ENCODE results near the gene TSNAX. TPM values are rescaled to one million over a fixed set of nuclear protein-coding genes. Genes with fewer than 3 reads are reported as not detected.
"Not testable (repeated sequence)": the region's sequence is repeated elsewhere in the genome, so short reads cannot be mapped to it uniquely, and the experiment has no call there.

Gene TSNAX
- total and polyA plus RNA-seq, 5 donors, result 16.6 to 39.9 (median 33.6) TPM

DNA sequence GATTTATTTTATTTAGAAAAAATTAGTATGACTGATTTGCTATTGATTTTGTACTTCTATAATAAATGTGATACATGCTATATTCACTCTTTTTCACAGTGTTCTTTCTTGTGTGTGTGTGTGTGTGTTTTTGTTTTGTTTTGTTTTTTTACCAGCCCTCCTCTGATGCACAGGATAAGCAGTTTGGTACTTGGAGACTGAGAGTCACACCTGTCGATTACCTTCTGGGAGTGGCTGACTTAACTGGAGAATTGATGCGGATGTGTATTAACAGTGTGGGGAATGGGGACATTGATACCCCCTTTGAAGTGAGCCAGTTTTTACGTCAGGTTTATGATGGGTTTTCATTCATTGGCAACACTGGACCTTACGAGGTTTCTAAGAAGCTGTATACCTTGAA lies 35.9 kb downstream of the TSNAX start:
- Histone ChIP-seq H3K27me3 (ENCODE audit: control insufficient read depth, insufficient read depth) (no peaks in the 10 kb centered on the region), H3K27ac (ENCODE audit: low read length) (no peak overlapping the region), H3K4me1 (ENCODE audit: control insufficient read depth, insufficient read depth, low read length) (no peaks in the 10 kb centered on the region), H3K9me3 (ENCODE audit: control insufficient read depth, low read length) (no peaks in the 10 kb centered on the region), H3K4me3 (ENCODE audit: low read length) (no peak overlapping the region)
- WGBS, result 95% methylated on average over 4 of the region's 4 CpGs
- intact Hi-C loops (cut with DNase I), result no loop called here
- DNase-seq (no peak), ATAC-seq (no peak)

DNA sequence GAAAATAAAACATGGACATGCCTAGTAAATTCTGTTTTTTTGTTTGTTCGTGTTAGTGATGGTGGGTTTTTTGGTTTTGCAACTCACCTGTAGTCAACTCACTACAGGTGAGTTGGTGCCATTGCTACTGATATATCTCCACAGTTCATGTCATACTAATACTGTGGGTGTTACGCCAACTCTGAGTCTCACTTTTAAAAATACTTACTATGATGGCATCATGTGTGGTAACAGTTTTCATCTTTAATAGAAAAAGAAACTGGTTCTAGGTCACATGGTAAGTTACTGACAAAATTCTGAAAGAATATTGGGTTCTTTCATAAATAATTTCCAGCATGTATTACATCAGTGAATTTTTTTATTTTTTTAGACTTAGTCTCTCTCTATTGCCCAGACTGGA lies 38.0 kb downstream of the TSNAX start:
- DNase-seq (no peak), ATAC-seq (no peak)
- 98% methylated on average over 2 of the region's 2 CpGs for WGBS
- no peak overlapping the region for H3K27ac ChIP-seq (ENCODE audit: low read length)
- H3K4me3 ChIP-seq (ENCODE audit: low read length), result no peak overlapping the region
- no peaks in the 10 kb centered on the region for H3K27me3 ChIP-seq (ENCODE audit: control insufficient read depth, insufficient read depth)
- intact Hi-C loops (cut with DNase I), result no loop called here
- no peaks in the 10 kb centered on the region for H3K9me3 ChIP-seq (ENCODE audit: control insufficient read depth, low read length)
- no peaks in the 10 kb centered on the region for H3K4me1 ChIP-seq (ENCODE audit: control insufficient read depth, insufficient read depth, low read length)

GRCh38 chr1:231570262-231570661 lies 41.8 kb downstream of the TSNAX start:
- H3K27me3 ChIP-seq (ENCODE audit: control insufficient read depth, insufficient read depth); ATAC-seq; H3K4me3 ChIP-seq (ENCODE audit: low read length); H3K4me1 ChIP-seq (ENCODE audit: control insufficient read depth, insufficient read depth, low read length); H3K9me3 ChIP-seq (ENCODE audit: control insufficient read depth, low read length); H3K27ac ChIP-seq (ENCODE audit: low read length); intact Hi-C loops (cut with DNase I); DNase-seq: not testable (repeated sequence)
- 97% methylated on average over 3 of the region's 3 CpGs for WGBS

DNA sequence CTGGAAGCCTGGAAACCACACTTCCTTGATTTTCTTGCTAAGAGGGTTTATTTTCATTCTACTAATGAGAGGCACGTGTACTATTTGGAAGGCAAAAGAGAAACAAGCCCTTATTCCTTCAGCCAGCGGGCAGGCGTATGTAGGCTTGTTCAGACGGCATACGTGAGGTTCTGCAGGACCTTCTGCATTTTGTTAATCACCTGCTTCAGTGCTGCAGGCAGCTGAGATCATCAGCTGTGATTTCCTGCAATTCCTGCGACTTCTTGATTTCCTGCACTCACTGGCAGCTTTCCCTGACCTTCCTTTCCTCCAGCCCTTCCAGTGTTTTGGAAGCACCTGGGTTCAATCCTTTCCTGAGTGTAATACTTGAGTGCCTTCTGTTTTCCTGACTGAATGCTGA lies 43.4 kb downstream of the TSNAX start:
- intact Hi-C loops (cut with DNase I), result no loop called here
- H3K4me1 ChIP-seq (ENCODE audit: control insufficient read depth, insufficient read depth, low read length), result no peaks in the 10 kb centered on the region
- H3K27ac ChIP-seq (ENCODE audit: low read length), result no peak overlapping the region
- no peak for DNase-seq
- H3K27me3 ChIP-seq (ENCODE audit: control insufficient read depth, insufficient read depth), result no peaks in the 10 kb centered on the region
- 61% methylated on average over 6 of the region's 6 CpGs for WGBS
- H3K9me3 ChIP-seq (ENCODE audit: control insufficient read depth, low read length), result no peaks in the 10 kb centered on the region
- no peak for ATAC-seq
- no peak overlapping the region for H3K4me3 ChIP-seq (ENCODE audit: low read length)

GRCh38 chr1:231575472-231575871 lies 47.0 kb downstream of the TSNAX start:
- intact Hi-C loops (cut with DNase I), result no loop called here
- no peaks in the 10 kb centered on the region for H3K4me1 ChIP-seq (ENCODE audit: control insufficient read depth, insufficient read depth, low read length)
- H3K4me3 ChIP-seq (ENCODE audit: low read length), result no peak overlapping the region
- WGBS, result 59% methylated on average over 2 of the region's 2 CpGs
- ATAC-seq, result no peak
- no peaks in the 10 kb centered on the region for H3K9me3 ChIP-seq (ENCODE audit: control insufficient read depth, low read length)
- H3K27ac ChIP-seq (ENCODE audit: low read length), result no peak overlapping the region
- no peaks in the 10 kb centered on the region for H3K27me3 ChIP-seq (ENCODE audit: control insufficient read depth, insufficient read depth)
- DNase-seq, result no peak

DNA sequence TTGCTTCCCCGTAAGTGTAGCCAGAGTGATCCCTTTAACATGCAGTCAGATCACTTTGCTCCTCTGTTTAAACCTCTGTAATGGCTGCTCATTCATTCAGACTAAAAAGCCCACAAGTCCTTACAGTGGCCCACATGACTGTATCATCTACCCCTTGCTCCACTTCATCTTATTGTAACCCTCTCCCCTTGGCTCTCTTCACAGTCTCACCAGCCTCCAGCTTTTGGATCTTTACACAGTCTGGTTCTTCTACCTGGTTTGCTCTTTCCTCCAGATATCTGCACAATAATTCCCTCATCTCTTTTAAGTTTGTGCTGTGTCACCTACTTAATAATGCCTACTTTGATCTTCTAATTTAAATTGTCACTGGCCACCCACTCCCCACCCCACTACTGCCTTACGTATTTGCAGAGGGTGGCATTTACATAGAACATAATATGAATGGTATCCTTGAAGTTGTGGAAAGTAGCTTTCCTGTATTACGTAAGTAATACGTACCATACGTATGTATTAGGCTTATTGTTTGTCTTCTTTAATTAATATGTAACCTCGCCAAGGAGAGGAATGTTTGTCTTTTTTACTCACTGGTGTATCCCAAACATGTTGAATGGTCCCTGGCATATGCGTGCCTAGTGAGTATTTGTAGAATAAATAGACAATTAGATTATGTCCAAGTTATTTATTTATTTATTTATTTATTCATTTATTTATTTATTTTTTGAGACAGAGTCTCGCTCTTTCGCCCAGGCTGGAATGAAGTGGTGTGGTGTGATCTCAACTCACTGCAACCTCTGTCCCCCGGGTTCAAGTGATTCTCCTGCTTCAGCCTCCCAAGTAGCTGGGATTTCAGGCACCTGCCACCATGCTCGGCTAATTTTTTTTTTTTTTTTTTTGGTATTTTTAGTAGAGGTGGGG lies 48.6 kb downstream of the TSNAX start:
- no peaks in the 10 kb centered on the region for H3K9me3 ChIP-seq (ENCODE audit: control insufficient read depth, low read length)
- intact Hi-C loops (cut with DNase I), result no loop called here
- no peak overlapping the region for H3K4me3 ChIP-seq (ENCODE audit: low read length)
- no peak for ATAC-seq
- H3K27me3 ChIP-seq (ENCODE audit: control insufficient read depth, insufficient read depth), result no peaks in the 10 kb centered on the region
- H3K27ac ChIP-seq (ENCODE audit: low read length), result no peak overlapping the region
- 93% methylated on average over 11 of the region's 11 CpGs for WGBS
- no peaks in the 10 kb centered on the region for H3K4me1 ChIP-seq (ENCODE audit: control insufficient read depth, insufficient read depth, low read length)
- DNase-seq, result no peak

DNA sequence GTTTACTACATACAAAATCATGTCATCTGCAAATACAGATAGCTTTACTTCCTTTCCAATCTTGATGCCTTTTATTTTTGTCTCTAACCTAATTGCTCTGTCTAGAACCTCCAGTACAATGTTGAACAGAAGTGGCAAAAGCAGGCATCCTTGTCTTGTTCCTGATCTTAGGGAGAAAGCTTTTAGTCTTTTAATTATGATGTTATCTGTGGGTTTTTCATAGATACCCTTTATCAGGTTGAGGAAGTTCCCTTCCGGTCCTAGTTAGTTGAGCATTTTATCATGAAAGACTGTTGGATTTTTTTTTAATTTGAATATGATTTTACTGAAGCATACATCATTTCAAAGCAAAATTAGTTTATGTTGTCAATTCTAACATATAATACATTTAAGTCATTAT lies 52.4 kb downstream of the TSNAX start:
- ATAC-seq (no peak), DNase-seq (no peak)
- intact Hi-C loops (cut with DNase I), result no loop called here
- WGBS, result 56% methylated on average over 1 of the region's 1 CpG
- Histone ChIP-seq H3K4me3 (ENCODE audit: low read length) (no peak overlapping the region), H3K27ac (ENCODE audit: low read length) (no peak overlapping the region), H3K27me3 (ENCODE audit: control insufficient read depth, insufficient read depth) (no peaks in the 10 kb centered on the region), H3K4me1 (ENCODE audit: control insufficient read depth, insufficient read depth, low read length) (no peaks in the 10 kb centered on the region), H3K9me3 (ENCODE audit: control insufficient read depth, low read length) (no peaks in the 10 kb centered on the region)

DNA sequence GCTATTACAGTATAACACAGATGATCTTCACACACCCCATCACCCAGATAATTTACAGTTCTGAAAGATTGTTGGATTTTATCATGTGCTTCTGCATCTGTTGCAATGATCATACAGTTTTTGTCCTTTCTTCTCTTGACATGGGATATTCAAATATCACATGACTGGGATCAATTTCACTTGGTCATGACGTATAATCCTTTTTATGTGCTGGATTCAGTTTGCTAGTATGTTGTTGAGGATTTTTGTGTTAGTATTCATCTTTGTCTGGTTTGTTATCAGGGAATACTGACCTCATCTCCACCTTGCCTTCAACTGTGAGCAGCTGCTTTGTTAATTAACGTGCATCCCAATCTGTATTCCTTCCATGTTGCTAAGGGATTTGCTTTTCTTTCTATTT lies 53.4 kb downstream of the TSNAX start:
- no peaks in the 10 kb centered on the region for H3K9me3 ChIP-seq (ENCODE audit: control insufficient read depth, low read length)
- no peak overlapping the region for H3K27ac ChIP-seq (ENCODE audit: low read length)
- intact Hi-C loops (cut with DNase I), result no loop called here
- no peaks in the 10 kb centered on the region for H3K27me3 ChIP-seq (ENCODE audit: control insufficient read depth, insufficient read depth)
- no peaks in the 10 kb centered on the region for H3K4me1 ChIP-seq (ENCODE audit: control insufficient read depth, insufficient read depth, low read length)
- no peak for ATAC-seq
- no peak overlapping the region for H3K4me3 ChIP-seq (ENCODE audit: low read length)
- no peak for DNase-seq
- WGBS, result 47% methylated on average over 2 of the region's 2 CpGs

GRCh38 chr1:231583376-231583775 lies 54.9 kb downstream of the TSNAX start:
- 77% methylated on average over 6 of the region's 6 CpGs for WGBS
- intact Hi-C loops (cut with DNase I), result no loop called here

GRCh38 chr1:231584117-231584516 lies 55.6 kb downstream of the TSNAX start:
- 34% methylated on average over 3 of the region's 3 CpGs for WGBS
- Histone ChIP-seq H3K9me3 (ENCODE audit: control insufficient read depth, low read length) (no peaks in the 10 kb centered on the region), H3K27me3 (ENCODE audit: control insufficient read depth, insufficient read depth) (no peaks in the 10 kb centered on the region), H3K27ac (ENCODE audit: low read length) (no peak overlapping the region), H3K4me1 (ENCODE audit: control insufficient read depth, insufficient read depth, low read length) (peaks cover 1% of the 10 kb centered on the region), H3K4me3 (ENCODE audit: low read length) (no peak overlapping the region)
- DNase-seq (no peak), ATAC-seq (no peak)
- intact Hi-C loops (cut with DNase I), result no loop called here

More at GRCh38 chr1:231583376-231583775, 54.9 kb downstream of the TSNAX start:
- no peak overlapping the region for H3K4me3 ChIP-seq (ENCODE audit: low read length)
- DNase-seq (no peak), ATAC-seq (no peak)
- H3K9me3 ChIP-seq (ENCODE audit: control insufficient read depth, low read length), result no peaks in the 10 kb centered on the region
- H3K27ac ChIP-seq (ENCODE audit: low read length), result no peak overlapping the region
- no peaks in the 10 kb centered on the region for H3K4me1 ChIP-seq (ENCODE audit: control insufficient read depth, insufficient read depth, low read length)
- H3K27me3 ChIP-seq (ENCODE audit: control insufficient read depth, insufficient read depth), result no peaks in the 10 kb centered on the region

DNA sequence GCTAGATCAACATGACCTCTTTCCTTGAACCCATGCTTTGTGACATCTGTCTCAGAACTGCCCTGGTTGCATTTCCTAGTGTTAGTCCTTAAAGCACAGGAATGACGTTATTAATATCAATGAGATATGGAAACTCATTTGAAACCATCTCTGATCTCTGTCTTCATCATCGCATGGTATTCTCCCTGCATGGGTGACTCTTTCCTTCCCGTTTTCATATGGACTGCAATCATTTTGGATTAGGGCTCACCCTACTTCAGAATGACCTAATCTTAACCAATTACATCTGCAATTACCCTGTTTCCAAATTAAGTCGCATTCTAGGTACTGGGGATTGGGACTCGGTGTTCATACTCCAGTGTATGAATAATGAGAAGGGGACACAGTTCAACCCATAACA lies 56.5 kb downstream of the TSNAX start:
- Histone ChIP-seq H3K27ac (ENCODE audit: low read length) (no peak overlapping the region), H3K27me3 (ENCODE audit: control insufficient read depth, insufficient read depth) (no peaks in the 10 kb centered on the region), H3K4me3 (ENCODE audit: low read length) (no peak overlapping the region), H3K9me3 (ENCODE audit: control insufficient read depth, low read length) (no peaks in the 10 kb centered on the region), H3K4me1 (ENCODE audit: control insufficient read depth, insufficient read depth, low read length) (peaks cover 1% of the 10 kb centered on the region)
- 72% methylated on average over 5 of the region's 5 CpGs for WGBS
- DNase-seq, result no peak
- no peak for ATAC-seq
- intact Hi-C loops (cut with DNase I), result loop anchor here in 3 of 4 donors (5.0 kb wide), 1 partner anchor 228 kb away; no protein-coding TSS in a partner anchor

All from right cardiac atrium (tissue), 5 donors.